Gastroesophageal sphincter (tissue), 4 donors: ENCODE results near the gene NUAK1. TPM values are rescaled to one million over a fixed set of nuclear protein-coding genes. Genes with fewer than 3 reads are reported as not detected.

Experiments used
- ATAC-seq: fragments of 150-250 bp; one replicate; pipeline ENCODE4 v1.9.1; 2016; ENCODE audit warnings: mild to moderate bottlenecking, moderate library complexity
- H3K27ac ChIP-seq, 4 donors: fragments of 200-600 bp; sonication (generic) in 3 of 4; 1 replicate in 3 of 4; 2 replicates in 1 of 4; pipeline ENCODE4 v1.5.1; 2016 to 2019
- H3K27me3 ChIP-seq: fragments of 200-600 bp; sonication (generic); one replicate; pipeline ENCODE4 v1.5.1; 2019
- H3K36me3 ChIP-seq, 2 donors: fragments of 200-600 bp; sonication (generic); one replicate each; pipeline ENCODE4 v1.5.1; 2019; ENCODE audit warnings: control low read depth in 1 of 2
- H3K4me1 ChIP-seq, 3 donors: fragments of 200-600 bp; sonication (generic); 1 replicate in 2 of 3; 2 replicates in 1 of 3; pipeline ENCODE4 v1.5.1; 2016 to 2019; ENCODE audit warnings: control low read depth in 2 of 3
- H3K4me3 ChIP-seq, 2 donors: fragments of 200-600 bp; sonication (generic); one replicate each; pipeline ENCODE4 v1.5.1; 2019; ENCODE audit warnings: mild to moderate bottlenecking in 1 of 2, moderate library complexity in 1 of 2
- H3K9me3 ChIP-seq, 3 donors: fragments of 200-600 bp; sonication (generic); one replicate each; pipeline ENCODE4 v1.5.1; 2017 to 2019; ENCODE audit warnings: control low read depth in 2 of 3
- CTCF ChIP-seq, 4 experiments: fragments of 200-600 bp in 2 of 4; fragments of 450-650 bp in 2 of 4; sonication (generic) in 1 of 4; IDR thresholded peaks; one replicate each; pipeline ENCODE4 v1.5.1; 2017 to 2019; ENCODE audit warnings: antibody characterized with exemption in 4 of 4, mild to moderate bottlenecking in 2 of 4, moderate library complexity in 2 of 4
- EP300 ChIP-seq: sonication (generic); formaldehyde crosslinking; IDR thresholded peaks from one replicate; pipeline ENCODE4 v1.6.1; 2017; ENCODE audit warnings: antibody characterized with exemption, mild to moderate bottlenecking
- POLR2A ChIP-seq, 2 donors: fragments of 450-650 bp; IDR thresholded peaks; one replicate each; pipeline ENCODE4 v1.6.1; 2017; ENCODE audit warnings: antibody characterized with exemption in 2 of 2, mild to moderate bottlenecking in 2 of 2, moderate library complexity in 1 of 2
- POLR2AphosphoS5 ChIP-seq: sonication (generic); formaldehyde crosslinking; IDR thresholded peaks from one replicate; pipeline ENCODE4 v1.6.1; 2017; ENCODE audit warnings: antibody characterized with exemption
- WGBS, 2 donors: methylation state at CpG; one replicate each; pipeline ENCODE4 v1.1.5; 2018; ENCODE audit warnings: low coverage in 1 of 2; 5-methylcytosine and 5-hydroxymethylcytosine counted together
- total RNA-seq, 4 donors: library from RNA; depleted of rRNA; stranded (reverse); fragments of >200 nt; gene quantifications; one replicate each; pipeline ENCODE4 v1.1.0, GENCODE V29; 2016

Gene NUAK1
- total RNA-seq, 4 donors from 2014 or later, result 7.4 to 27.7 (median 10.7) TPM

- Histone ChIP-seq H3K27me3 (no peaks in the 10 kb centered on the region), H3K4me1 (peaks cover 0 to 24% (median 0%) of the 10 kb centered on the region in 3 donors), H3K9me3 (no peaks in the 10 kb centered on the region), H3K27ac (no peak overlapping the region), H3K4me3 (no peak overlapping the region), H3K36me3 (no peaks in the 10 kb centered on the region)
- TF ChIP-seq POLR2AphosphoS5, result no peak
- TF ChIP-seq CTCF (IDR thresholded peaks at IDR 0.05), result peak in 3 of 4 experiments; percentile 46 to 62 (median 52)
- no peak for ATAC-seq
- 51 to 54% methylated on average over 7 to 10 of the region's 10 CpGs for WGBS, 2 donors
Measured at GRCh38 chr12:106149096-106149784, 10.5 kb upstream of the NUAK1 start.

- Histone ChIP-seq H3K27ac (peak overlapping the region in 1 of 4 donors; percentile 20), H3K4me1 (peaks cover 0 to 27% (median 0%) of the 10 kb centered on the region in 3 donors), H3K9me3 (no peaks in the 10 kb centered on the region), H3K27me3 (no peaks in the 10 kb centered on the region), H3K4me3 (no peak overlapping the region), H3K36me3 (no peaks in the 10 kb centered on the region)
- peak; percentile 77 for ATAC-seq
- 38% methylated on average over 11 of the region's 12 CpGs; no CpG with 5 or more reads in 1 of the 2 donors for WGBS, 2 donors
- no peak for TF ChIP-seq POLR2A (IDR thresholded peaks at IDR 0.05)
- TF ChIP-seq EP300, result no peak
- no peak for TF ChIP-seq CTCF (IDR thresholded peaks at IDR 0.05)
- TF ChIP-seq POLR2AphosphoS5, result peak; percentile 82
Measured at GRCh38 chr12:106147956-106148355, 9.2 kb upstream of the NUAK1 start.

GRCh38 chr12:106146987-106147386 is 8.2 kb upstream of the NUAK1 start:
- H3K4me3 ChIP-seq, result no peak overlapping the region
- no peaks in the 10 kb centered on the region for H3K9me3 ChIP-seq
- TF ChIP-seq POLR2AphosphoS5, result no peak
- ATAC-seq, result no peak
- 97 to 98% methylated on average over 4 of the region's 4 CpGs for WGBS, 2 donors
- H3K36me3 ChIP-seq, result no peaks in the 10 kb centered on the region
- peaks cover 0 to 35% (median 0%) of the 10 kb centered on the region in 3 donors for H3K4me1 ChIP-seq
- no peaks in the 10 kb centered on the region for H3K27me3 ChIP-seq
- H3K27ac ChIP-seq, result no peak overlapping the region

GRCh38 chr12:106145539-106146447 is 7.0 kb upstream of the NUAK1 start:
- H3K4me1 ChIP-seq, result peaks cover 0 to 47% (median 0%) of the 10 kb centered on the region in 3 donors
- WGBS, 2 donors, result 56 to 83% methylated on average over 10 to 13 of the region's 14 CpGs
- H3K36me3 ChIP-seq, result no peaks in the 10 kb centered on the region
- ATAC-seq, result no peak
- H3K27me3 ChIP-seq, result no peaks in the 10 kb centered on the region
- H3K27ac ChIP-seq, result no peak overlapping the region
- no peak for TF ChIP-seq EP300
- TF ChIP-seq POLR2A (IDR thresholded peaks at IDR 0.05), result no peak
- H3K4me3 ChIP-seq, result no peak overlapping the region
- H3K9me3 ChIP-seq, result no peaks in the 10 kb centered on the region

- no peak for ATAC-seq
- Histone ChIP-seq H3K36me3 (no peaks in the 10 kb centered on the region), H3K27me3 (no peaks in the 10 kb centered on the region), H3K4me1 (peaks cover 0 to 56% (median 3%) of the 10 kb centered on the region in 3 donors), H3K27ac (no peak overlapping the region), H3K9me3 (no peaks in the 10 kb centered on the region), H3K4me3 (no peak overlapping the region)
- TF ChIP-seq CTCF (IDR thresholded peaks at IDR 0.05) (no peak), POLR2A (IDR thresholded peaks at IDR 0.05) (no peak), EP300 (no peak), POLR2AphosphoS5 (no peak)
- 58 to 65% methylated on average over 2 of the region's 2 CpGs for WGBS, 2 donors
Measured at GRCh38 chr12:106144847-106145246, 6.1 kb upstream of the NUAK1 start.
